Daoy (cell line): ENCODE measurements around the gene SEMA5A. TPM values are rescaled to one million over a fixed set of nuclear protein-coding genes. Genes with fewer than 3 reads are reported as not detected.
A peak's percentile ranks its signal among the peaks of the same experiment; 100 is the strongest.

Experiments
- DNase-seq: peaks from one replicate; pipeline ENCODE4 v3.0.0-alpha.2; 2015; ENCODE audit warnings: low read depth
- total RNA-seq: library from RNA; depleted of rRNA; stranded (reverse); fragments of >200 nt; shearing (Covaris generic); gene quantifications from 2 replicates; pipeline ENCODE4 v1.2.3, GENCODE V29; 2014

Gene SEMA5A
- total RNA-seq, 1 experiment from 2014 or later = 0.23 TPM

GRCh38 chr5:9514968-9515367, 30.9 kb downstream of the SEMA5A start:
- no peak for DNase-seq

DNA sequence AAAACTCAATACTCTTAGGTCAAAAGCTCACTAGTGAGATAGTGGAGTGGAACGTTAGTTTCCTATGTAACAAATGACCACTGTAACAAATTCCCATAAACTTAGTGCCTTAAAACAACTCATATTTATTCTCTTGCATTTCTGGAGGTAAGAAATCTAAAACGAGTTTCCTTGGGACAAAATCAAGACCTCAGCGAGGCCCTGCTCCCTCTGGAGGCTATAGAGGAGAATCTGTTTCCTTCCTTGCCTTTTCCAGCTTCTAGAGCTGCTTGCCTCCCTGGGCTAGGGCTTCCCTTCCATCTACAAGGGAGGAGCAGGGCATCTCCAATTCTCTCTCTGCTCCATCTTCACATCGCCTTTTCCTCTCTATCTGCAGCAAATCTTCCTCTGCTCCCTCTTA, 32.0 kb downstream of the SEMA5A start:
- no peak for DNase-seq

DNA sequence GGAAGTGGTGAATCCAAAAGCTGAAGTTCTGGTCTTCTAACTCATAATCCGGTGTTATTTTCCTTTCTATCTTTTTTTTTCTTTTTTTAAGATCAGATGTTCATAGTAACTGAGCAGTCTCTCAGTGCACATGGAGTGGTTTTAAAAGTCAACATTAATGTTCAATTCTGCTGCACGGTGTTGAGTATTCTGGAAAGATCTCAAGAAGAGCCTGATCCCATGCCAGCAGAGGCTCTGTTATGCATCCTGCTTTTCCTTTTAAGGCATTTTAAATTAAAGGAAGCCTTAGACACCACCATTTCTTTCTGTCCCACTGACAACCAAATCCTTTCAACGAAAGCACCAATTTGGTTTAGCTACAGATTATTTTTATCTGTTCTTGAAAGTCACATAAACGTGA, 33.4 kb downstream of the SEMA5A start:
- DNase-seq = no peak

DNA sequence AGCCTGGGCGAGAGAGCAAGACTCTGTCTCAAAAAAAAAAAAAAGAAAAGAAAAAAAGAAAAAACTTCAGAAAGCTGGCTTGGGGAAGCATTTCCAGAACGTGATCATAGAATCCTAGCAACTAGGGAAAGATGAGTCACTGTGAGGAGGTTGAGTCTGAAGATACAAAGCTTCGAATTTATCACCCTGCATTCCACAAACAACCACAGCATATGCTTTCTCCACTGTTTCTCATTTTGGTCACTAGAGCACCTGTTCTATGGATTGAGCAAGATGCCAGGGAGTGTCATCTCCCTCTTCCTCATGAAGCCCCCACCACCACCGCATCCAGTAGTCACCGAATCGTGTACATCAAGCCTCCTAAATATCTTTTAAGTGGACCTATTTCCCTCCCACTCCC, 37.9 kb downstream of the SEMA5A start:
- no peak for DNase-seq

- DNase-seq = no peak
Observed at GRCh38 chr5:9505225-9505624, 40.6 kb downstream of the SEMA5A start.

DNA sequence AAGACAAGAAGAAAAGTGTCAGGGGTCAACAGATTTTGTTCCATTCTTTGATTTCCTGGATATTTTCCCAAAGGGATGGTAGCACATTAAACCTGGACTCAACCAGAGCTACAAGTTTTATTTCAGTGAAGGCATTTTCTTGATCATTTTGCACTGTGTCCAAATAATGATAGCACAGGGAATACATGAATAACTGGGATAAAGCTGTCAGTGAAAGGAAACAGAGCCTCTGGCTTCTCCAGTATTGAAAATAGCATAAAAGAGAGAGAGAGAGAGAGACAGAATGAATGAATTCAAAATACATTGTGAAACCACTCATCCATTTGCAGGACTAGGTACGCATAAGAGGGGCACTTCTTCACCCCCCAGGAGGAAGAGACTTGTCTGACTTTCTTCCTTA, 43.0 kb downstream of the SEMA5A start:
- DNase-seq = no peak

GRCh38 chr5:9502050-9502834, 43.6 kb downstream of the SEMA5A start:
- DNase-seq = no peak

GRCh38 chr5:9500625-9501024, 45.2 kb downstream of the SEMA5A start:
- DNase-seq = no peak

DNA sequence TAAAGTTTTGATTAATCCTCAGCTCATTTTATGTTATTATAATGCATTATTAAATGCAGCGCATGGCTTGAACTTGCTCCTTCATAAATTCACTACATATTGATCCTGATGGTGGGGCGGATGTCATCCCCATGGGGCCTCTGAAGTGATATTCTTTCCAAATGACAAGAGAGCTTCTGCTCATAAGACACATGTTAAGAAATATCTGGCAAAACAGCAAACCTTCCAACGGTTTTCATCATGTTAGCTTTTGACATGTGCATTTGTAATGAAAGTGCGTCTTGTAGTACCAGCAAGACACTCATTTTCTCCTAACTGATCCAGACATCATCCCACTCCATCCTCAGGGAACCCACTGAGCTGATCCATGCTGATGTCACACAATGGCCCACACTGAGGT, 45.7 kb downstream of the SEMA5A start:
- DNase-seq = no peak

DNA sequence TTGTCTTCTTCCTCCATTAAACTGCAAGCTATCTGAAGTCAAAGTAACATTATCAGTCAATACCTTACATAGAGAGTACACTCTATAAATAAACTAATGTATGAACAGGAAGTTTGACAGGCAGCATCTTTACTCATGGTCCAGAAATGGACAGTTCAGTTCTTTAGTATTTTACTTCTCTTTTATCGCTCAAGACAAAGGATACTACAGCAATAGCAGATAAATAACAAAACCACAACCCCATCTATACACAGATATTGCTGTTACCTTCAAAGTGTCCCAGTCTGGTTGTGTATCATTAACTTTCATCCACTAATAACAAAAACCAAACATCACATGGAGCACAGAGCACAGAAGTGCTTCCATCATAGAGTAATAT, 46.4 kb downstream of the SEMA5A start:
- no peak for DNase-seq

DNA sequence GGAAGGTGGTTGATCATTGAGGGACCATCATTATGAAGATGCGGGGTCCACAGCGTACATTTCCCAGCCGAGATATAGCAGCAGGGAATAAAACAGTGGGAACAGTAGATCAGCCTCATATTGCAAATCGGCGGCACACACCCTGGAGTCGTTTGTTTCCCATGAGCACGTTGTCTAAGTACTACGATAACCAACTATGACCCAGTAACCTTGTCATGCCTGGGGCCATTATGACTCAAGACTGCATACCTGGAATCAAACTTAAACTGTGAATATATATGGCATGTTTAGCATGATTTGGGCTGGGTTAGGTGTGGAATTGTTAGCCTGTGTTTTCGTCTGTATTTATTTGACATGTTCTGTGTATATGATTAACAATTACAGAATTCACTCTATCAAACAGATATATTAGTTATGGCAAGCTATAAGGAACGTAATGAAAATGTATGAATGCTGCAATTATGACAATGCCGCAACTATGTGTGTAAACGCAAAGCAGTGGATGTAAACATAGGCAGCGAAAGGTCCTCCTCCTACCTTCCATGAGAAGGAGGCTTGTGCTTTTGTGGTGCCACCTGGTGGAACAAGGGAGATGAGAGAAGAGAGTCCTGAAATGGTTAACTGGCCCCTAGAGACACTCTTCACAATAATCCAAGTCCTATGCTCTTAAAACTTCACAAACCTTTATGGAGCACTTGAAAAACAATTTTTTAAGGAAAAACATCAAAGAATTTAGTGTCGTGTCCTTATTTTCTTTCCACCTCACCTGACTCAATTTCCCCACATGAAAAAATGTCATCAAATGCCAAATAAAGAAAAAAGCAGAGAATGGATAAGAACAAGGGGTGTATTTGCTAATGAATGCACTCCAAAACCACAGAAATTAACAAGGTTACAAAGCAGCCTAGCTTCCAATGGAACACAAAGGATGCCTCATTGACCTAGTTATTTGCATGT, 47.1 kb downstream of the SEMA5A start:
- DNase-seq = peak; percentile 8

- DNase-seq = no peak
Observed at GRCh38 chr5:9497347-9497746, 48.5 kb downstream of the SEMA5A start.

DNA sequence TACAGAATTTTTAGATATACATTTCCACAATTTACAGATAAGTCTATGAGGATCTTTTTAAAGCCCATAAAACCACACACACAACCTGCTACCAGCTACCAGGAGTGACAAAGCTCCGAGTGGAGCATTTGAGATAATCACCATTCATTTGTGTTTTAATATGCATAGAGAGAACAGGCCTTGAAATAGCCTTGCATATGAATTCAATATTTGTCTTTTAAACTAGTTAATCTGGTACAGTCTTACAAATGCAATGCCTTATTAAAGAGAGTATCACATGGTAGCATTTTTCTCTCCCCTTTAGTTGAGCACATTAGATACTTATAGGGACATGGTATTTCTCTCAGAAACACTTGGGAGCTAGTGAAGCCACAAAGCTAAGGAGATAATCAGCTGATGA, 49.1 kb downstream of the SEMA5A start:
- DNase-seq = no peak

- DNase-seq = no peak
Observed at GRCh38 chr5:9495121-9495520, 50.8 kb downstream of the SEMA5A start.

- DNase-seq = no peak
Observed at GRCh38 chr5:9494301-9494700, 51.6 kb downstream of the SEMA5A start.

- no peak for DNase-seq
Observed at GRCh38 chr5:9490494-9491097, 55.3 kb downstream of the SEMA5A start.

GRCh38 chr5:9483779-9484178, 62.1 kb downstream of the SEMA5A start:
- no peak for DNase-seq

- no peak for DNase-seq
Observed at GRCh38 chr5:9483243-9483642, 62.6 kb downstream of the SEMA5A start.

DNA sequence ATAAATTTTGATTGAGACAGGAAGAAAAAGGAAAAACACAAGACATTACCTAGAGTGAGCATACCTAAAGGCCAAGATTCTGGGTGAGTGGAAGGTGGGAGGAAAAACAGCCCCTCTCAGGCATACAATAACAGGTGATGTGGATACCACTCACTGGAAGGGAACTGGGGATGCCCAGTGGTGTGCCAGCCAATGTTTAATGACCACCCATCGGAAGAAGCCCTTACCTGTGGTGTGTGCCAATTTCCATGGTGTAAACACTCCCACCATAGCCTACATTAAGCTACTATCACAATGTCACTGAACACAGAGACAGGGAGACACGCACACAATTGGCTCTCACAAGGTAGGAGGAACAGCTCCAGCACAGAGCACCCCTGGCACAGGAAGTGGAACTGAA, 63.5 kb downstream of the SEMA5A start:
- DNase-seq = no peak

DNA sequence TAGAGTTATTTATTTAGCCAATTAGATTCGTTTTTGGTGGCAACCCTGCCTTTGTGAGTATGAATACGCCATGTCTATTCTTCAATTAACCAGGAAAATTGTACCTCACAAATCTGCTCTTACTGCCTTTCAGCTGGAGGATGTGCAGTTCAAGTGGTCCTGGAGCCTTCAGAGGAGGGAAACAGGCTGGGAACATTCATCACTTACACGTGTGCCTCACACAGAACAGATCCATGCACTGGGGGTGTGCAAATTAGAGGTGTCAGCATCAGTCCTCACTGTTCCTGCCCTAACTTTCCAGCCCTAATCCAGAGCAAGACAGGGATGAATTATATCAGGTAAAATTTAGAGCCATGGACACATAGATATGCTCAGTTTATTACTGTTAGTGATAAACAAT, 65.4 kb downstream of the SEMA5A start:
- no peak for DNase-seq

DNA sequence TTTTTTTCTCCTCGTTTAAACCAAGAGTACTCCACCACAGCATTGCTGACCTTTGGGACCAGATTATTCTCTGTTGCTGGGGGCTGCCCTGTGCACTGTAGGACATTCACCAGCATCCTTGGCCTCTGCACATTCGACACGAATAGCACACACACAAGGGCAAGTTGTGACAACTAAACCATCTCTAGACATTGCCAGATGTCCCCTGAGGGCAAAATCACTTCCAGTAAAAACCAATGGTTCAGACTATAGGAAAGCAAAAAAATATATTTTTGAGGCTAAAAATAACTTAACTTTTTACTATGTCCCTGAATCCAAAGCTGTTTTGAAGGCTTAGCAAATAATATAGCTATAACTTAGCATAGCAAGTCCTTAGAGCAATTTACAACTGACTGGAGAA, 65.9 kb downstream of the SEMA5A start:
- no peak for DNase-seq

DNA sequence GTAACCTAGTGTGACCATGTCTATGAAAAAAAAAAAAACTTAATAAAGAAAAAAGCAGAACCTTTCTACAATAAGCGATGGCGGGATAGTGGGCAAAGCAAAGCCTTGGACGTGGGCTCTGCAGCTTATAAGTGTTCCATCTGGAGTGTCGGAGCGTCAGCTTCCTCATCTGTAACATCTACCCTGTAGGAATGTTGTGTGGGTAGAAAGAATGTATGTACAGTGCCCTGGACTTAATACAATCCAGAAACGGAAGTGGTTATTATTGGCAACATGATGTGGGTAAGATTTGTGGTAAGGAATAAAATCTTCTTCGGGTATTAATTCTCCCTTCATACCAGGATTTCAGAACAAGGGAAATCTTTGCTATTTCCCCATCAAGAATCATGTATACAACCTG, 66.5 kb downstream of the SEMA5A start:
- no peak for DNase-seq

DNA sequence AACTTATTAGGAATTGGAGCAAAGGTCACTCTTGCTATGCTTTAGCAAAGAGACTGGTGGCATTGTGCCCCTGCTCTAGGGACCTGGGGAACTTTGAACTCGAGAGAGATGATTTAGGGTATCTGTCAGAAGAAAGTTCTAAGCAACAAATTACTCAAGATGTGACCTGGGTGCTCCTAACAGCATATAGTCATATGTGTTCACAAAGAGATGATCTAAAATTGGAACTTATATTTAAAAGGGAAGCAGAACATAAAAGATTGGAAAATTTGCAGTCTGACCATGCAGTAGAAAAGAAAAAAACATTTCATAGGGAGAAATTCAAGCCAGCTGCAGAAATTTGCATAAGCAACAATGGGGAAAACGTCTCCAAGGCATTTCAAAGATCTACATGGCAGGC, 68.3 kb downstream of the SEMA5A start:
- DNase-seq = no peak
